Parathyroid adenoma (tissue), 2 donors: ENCODE data around the gene LPAR5.
A peak's percentile ranks its signal among the peaks of the same experiment; 100 is the strongest.

Experiments used
- H2AFZ ChIP-seq: fragments of 300-600 bp; sonication (generic); one replicate; pipeline ENCODE4 v1.7.0; 2017; ENCODE audit warnings: antibody characterized with exemption, mild to moderate bottlenecking
- H3K27ac ChIP-seq: fragments of 300-600 bp; sonication (generic); one replicate; pipeline ENCODE4 v1.7.0; 2017
- H3K27me3 ChIP-seq: fragments of 300-600 bp; sonication (generic); one replicate; pipeline ENCODE4 v1.7.0; 2017; ENCODE audit warnings: low read length; ENCODE audit not compliant: control insufficient read depth, insufficient read depth
- H3K36me3 ChIP-seq: fragments of 300-600 bp; sonication (generic); one replicate; pipeline ENCODE4 v1.7.0; 2017; ENCODE audit warnings: low read length; ENCODE audit not compliant: control insufficient read depth, insufficient read depth
- H3K4me1 ChIP-seq: fragments of 300-600 bp; sonication (generic); one replicate; pipeline ENCODE4 v1.7.0; 2017; ENCODE audit warnings: control low read depth
- H3K4me2 ChIP-seq: fragments of 300-600 bp; sonication (generic); one replicate; pipeline ENCODE4 v1.7.0; 2017; ENCODE audit warnings: low read length
- H3K4me3 ChIP-seq: fragments of 300-600 bp; sonication (generic); one replicate; pipeline ENCODE4 v1.7.0; 2017; ENCODE audit warnings: low read depth, low read length
- H3K79me2 ChIP-seq: fragments of 300-600 bp; sonication (generic); one replicate; pipeline ENCODE4 v1.7.0; 2017; ENCODE audit warnings: control low read depth
- H3K9ac ChIP-seq: fragments of 300-600 bp; sonication (generic); one replicate; pipeline ENCODE4 v1.7.0; 2017; ENCODE audit warnings: mild to moderate bottlenecking
- H3K9me3 ChIP-seq: fragments of 300-600 bp; sonication (generic); one replicate; pipeline ENCODE4 v1.7.0; 2017; ENCODE audit warnings: low read length; ENCODE audit not compliant: control insufficient read depth
- CTCF ChIP-seq: fragments of 300-600 bp; sonication (generic); IDR thresholded peaks from one replicate; pipeline ENCODE4 v1.7.0; 2017; ENCODE audit warnings: antibody characterized with exemption, mild to moderate bottlenecking
- donor health status: primary hyperparathyroidism.

Gene LPAR5

GRCh38 chr12:6635856-6636531 is at the start of gene LPAR5:
Gene LPAR5, minus strand, starts transcription at chr12:6635959. Its CDS starts 14,711 bp downstream, at chr12:6621248.
- H3K4me1 ChIP-seq: peaks cover 11% of the 10 kb centered on the region
- no peak for TF ChIP-seq CTCF
- H3K36me3 ChIP-seq: no peaks in the 10 kb centered on the region
- no peaks in the 10 kb centered on the region for H3K9me3 ChIP-seq
- no peak within 1 kb of the TSS for H3K9ac ChIP-seq
- H3K79me2 ChIP-seq: no peaks in the 10 kb centered on the region
- peak within 1 kb of the TSS; percentile 39 for H2AFZ ChIP-seq
- H3K4me2 ChIP-seq: no peak within 1 kb of the TSS
- no peaks in the 10 kb centered on the region for H3K27me3 ChIP-seq
- H3K4me3 ChIP-seq: no peak within 1 kb of the TSS
- peak within 1 kb of the TSS; percentile 49 for H3K27ac ChIP-seq

- H3K4me1 ChIP-seq: peaks cover 15% of the 10 kb centered on the region
- no peaks in the 10 kb centered on the region for H3K9me3 ChIP-seq
- H3K79me2 ChIP-seq: peaks cover 34% of the 10 kb centered on the region
- H3K27ac ChIP-seq: peak overlapping the region; percentile 1
- no peaks in the 10 kb centered on the region for H3K27me3 ChIP-seq
- no peak overlapping the region for H3K4me3 ChIP-seq
- no peak overlapping the region for H2AFZ ChIP-seq
- no peaks in the 10 kb centered on the region for H3K36me3 ChIP-seq
- no peak overlapping the region for H3K9ac ChIP-seq
- TF ChIP-seq CTCF: peak; percentile 24
- no peak overlapping the region for H3K4me2 ChIP-seq
Measured at GRCh38 chr12:6684609-6685008, 48.9 kb upstream of the LPAR5 start.

- Histone ChIP-seq H3K27me3 (no peaks in the 10 kb centered on the region), H3K27ac (no peak overlapping the region), H3K9ac (no peak overlapping the region), H3K79me2 (peaks cover 34% of the 10 kb centered on the region), H3K9me3 (no peaks in the 10 kb centered on the region), H3K4me2 (no peak overlapping the region), H3K4me3 (no peak overlapping the region), H2AFZ (no peak overlapping the region), H3K36me3 (no peaks in the 10 kb centered on the region), H3K4me1 (no peaks in the 10 kb centered on the region)
- TF ChIP-seq CTCF: no peak
Measured at GRCh38 chr12:6676962-6677361, 41.2 kb upstream of the LPAR5 start.

- Histone ChIP-seq H3K79me2 (peaks cover under 1% of the 10 kb centered on the region), H3K9ac (no peak overlapping the region), H3K36me3 (no peaks in the 10 kb centered on the region), H3K9me3 (no peaks in the 10 kb centered on the region), H3K4me3 (no peak overlapping the region), H3K27ac (no peak overlapping the region), H2AFZ (no peak overlapping the region), H3K4me1 (no peaks in the 10 kb centered on the region), H3K27me3 (no peaks in the 10 kb centered on the region), H3K4me2 (no peak overlapping the region)
- no peak for TF ChIP-seq CTCF
Measured at GRCh38 chr12:6672143-6672542, 36.4 kb upstream of the LPAR5 start.

GRCh38 chr12:6667559-6668210 is 31.9 kb upstream of the LPAR5 start:
- no peak overlapping the region for H3K9ac ChIP-seq
- no peak overlapping the region for H3K4me2 ChIP-seq
- no peak overlapping the region for H3K27ac ChIP-seq
- no peak for TF ChIP-seq CTCF
- no peak overlapping the region for H2AFZ ChIP-seq
- peaks cover under 1% of the 10 kb centered on the region for H3K79me2 ChIP-seq
- no peak overlapping the region for H3K4me3 ChIP-seq
- no peaks in the 10 kb centered on the region for H3K36me3 ChIP-seq
- H3K27me3 ChIP-seq: no peaks in the 10 kb centered on the region
- no peaks in the 10 kb centered on the region for H3K9me3 ChIP-seq
- H3K4me1 ChIP-seq: no peaks in the 10 kb centered on the region
